Activated CD8-positive, alpha-beta memory T cell treated with anti-CD3 and anti-CD28 coated beads, Interleukin-2, amount 10 ng/mL, durations not matched to agents 7 days and 5 days (primary cell): ENCODE results near the gene EPB41L5. TPM values are rescaled to one million over a fixed set of nuclear protein-coding genes. Genes with fewer than 3 reads are reported as not detected.
"Not testable (repeated sequence)": the region's sequence is repeated elsewhere in the genome, so short reads cannot be mapped to it uniquely, and the experiment has no call there.

Experiments
- ATAC-seq: fragments of 150-1000 bp; cut with Tn5 transposase; one replicate; pipeline ENCODE4 v1.10.0; 2021; ENCODE audit warnings: moderate library complexity
- CTCF ChIA-PET: fragments of 350-600 bp; sonication (Branson Sonifier 250); formaldehyde crosslinking; loops from one replicate; lab custom pipeline; 2021; ENCODE audit warnings: antibody characterized with exemption; lab: Charles Lee
- DNase-seq: peaks from one replicate; pipeline ENCODE4 v3.0.0-alpha.2; 2020
- H3K27ac Mint-ChIP-seq: one replicate; pipeline ENCODE4 v1.8.0; 2021; ENCODE audit warnings: mild to moderate bottlenecking, mixed read lengths
- H3K27me3 Mint-ChIP-seq: one replicate; pipeline ENCODE4 v1.8.0; 2021; ENCODE audit warnings: mixed read lengths
- H3K36me3 Mint-ChIP-seq: one replicate; pipeline ENCODE4 v1.8.0; 2021; ENCODE audit warnings: mild to moderate bottlenecking, mixed read lengths
- H3K4me1 Mint-ChIP-seq: one replicate; pipeline ENCODE4 v1.8.0; 2021; ENCODE audit warnings: mixed read lengths
- H3K4me3 Mint-ChIP-seq: one replicate; pipeline ENCODE4 v1.8.0; 2021; ENCODE audit warnings: mild to moderate bottlenecking, moderate library complexity, mixed read lengths
- H3K9me3 Mint-ChIP-seq: one replicate; pipeline ENCODE4 v1.8.0; 2022; ENCODE audit warnings: low read depth, mixed read lengths
- total RNA-seq, 2 experiments: library from RNA; stranded (reverse); gene quantifications; one replicate each; pipeline ENCODE4 v1.2.3, GENCODE V29; 2021

EPB41L5 gene
- total RNA-seq, 2 experiments from 2014 or later, result 1.9 to 2.2 TPM

- no peak for ATAC-seq
These were observed 1.5 kb downstream of the EPB41L5 start for GRCh38 chr2:120014226-120014980.

GRCh38 chr2:120016800-120017199, 3.9 kb downstream of the EPB41L5 start:
- no peak overlapping the region for H3K4me3 Mint-ChIP-seq
- no peaks in the 10 kb centered on the region for H3K36me3 Mint-ChIP-seq

More at GRCh38 chr2:120014226-120014980, 1.5 kb downstream of the EPB41L5 start:
- CTCF ChIA-PET, result interaction anchor here (2.3 kb wide), 1 partner anchor 161 kb away, joined by 19 read pairs; no protein-coding TSS in a partner anchor
- H3K27me3 Mint-ChIP-seq, result peaks cover 8% of the 10 kb centered on the region
- no peaks in the 10 kb centered on the region for H3K9me3 Mint-ChIP-seq
- no peak overlapping the region for H3K27ac Mint-ChIP-seq
- H3K4me3 Mint-ChIP-seq, result peak overlapping the region; percentile 58
- peaks cover 13% of the 10 kb centered on the region for H3K4me1 Mint-ChIP-seq
- H3K36me3 Mint-ChIP-seq, result no peaks in the 10 kb centered on the region
- DNase-seq, result no peak

GRCh38 chr2:120017201-120017600, 4.3 kb downstream of the EPB41L5 start:
- H3K27ac Mint-ChIP-seq, result no peak overlapping the region
- DNase-seq, result no peak

More at GRCh38 chr2:120016800-120017199, 3.9 kb downstream of the EPB41L5 start:
- Mint-ChIP-seq H3K4me1 (peaks cover 13% of the 10 kb centered on the region), H3K27me3 (peaks cover 8% of the 10 kb centered on the region), H3K9me3 (no peaks in the 10 kb centered on the region), H3K27ac (no peak overlapping the region)
- ATAC-seq (no peak), DNase-seq (no peak)
- CTCF ChIA-PET, result no interaction called here

GRCh38 chr2:120018549-120018948, 5.7 kb downstream of the EPB41L5 start:
- DNase-seq (no peak), ATAC-seq (no peak)
- Mint-ChIP-seq H3K9me3 (no peaks in the 10 kb centered on the region), H3K27ac (no peak overlapping the region), H3K4me3 (no peak overlapping the region), H3K4me1 (peaks cover 5% of the 10 kb centered on the region), H3K36me3 (no peaks in the 10 kb centered on the region), H3K27me3 (peaks cover 8% of the 10 kb centered on the region)
- CTCF ChIA-PET, result no interaction called here

More at GRCh38 chr2:120017201-120017600, 4.3 kb downstream of the EPB41L5 start:
- no peak for ATAC-seq
- peaks cover 8% of the 10 kb centered on the region for H3K27me3 Mint-ChIP-seq
- no peaks in the 10 kb centered on the region for H3K9me3 Mint-ChIP-seq
- no peaks in the 10 kb centered on the region for H3K36me3 Mint-ChIP-seq
- peaks cover 12% of the 10 kb centered on the region for H3K4me1 Mint-ChIP-seq
- CTCF ChIA-PET, result no interaction called here
- H3K4me3 Mint-ChIP-seq, result no peak overlapping the region

GRCh38 chr2:120020554-120020953, 7.7 kb downstream of the EPB41L5 start:
- no peak for ATAC-seq
- no peak overlapping the region for H3K27ac Mint-ChIP-seq
- H3K4me1 Mint-ChIP-seq, result no peaks in the 10 kb centered on the region
- DNase-seq, result no peak
- CTCF ChIA-PET, result no interaction called here
- H3K27me3 Mint-ChIP-seq, result no peaks in the 10 kb centered on the region
- peaks cover 2% of the 10 kb centered on the region for H3K9me3 Mint-ChIP-seq
- H3K36me3 Mint-ChIP-seq, result no peaks in the 10 kb centered on the region
- H3K4me3 Mint-ChIP-seq, result no peak overlapping the region

GRCh38 chr2:120022505-120022904, 9.6 kb downstream of the EPB41L5 start:
- H3K36me3 Mint-ChIP-seq, CTCF ChIA-PET, H3K9me3 Mint-ChIP-seq: not testable (repeated sequence)

GRCh38 chr2:120026890-120027289, 14.0 kb downstream of the EPB41L5 start:
- DNase-seq (no peak), ATAC-seq (no peak)
- H3K27ac Mint-ChIP-seq, result no peak overlapping the region
- no peaks in the 10 kb centered on the region for H3K27me3 Mint-ChIP-seq
- H3K4me3 Mint-ChIP-seq, result no peak overlapping the region
- no peaks in the 10 kb centered on the region for H3K36me3 Mint-ChIP-seq
- peaks cover 4% of the 10 kb centered on the region for H3K9me3 Mint-ChIP-seq
- no peaks in the 10 kb centered on the region for H3K4me1 Mint-ChIP-seq
- CTCF ChIA-PET, result no interaction called here

More at GRCh38 chr2:120022505-120022904, 9.6 kb downstream of the EPB41L5 start:
- H3K4me1 Mint-ChIP-seq, H3K4me3 Mint-ChIP-seq, H3K27ac Mint-ChIP-seq, H3K27me3 Mint-ChIP-seq, DNase-seq, ATAC-seq: not testable (repeated sequence)

GRCh38 chr2:120028795-120029194, 15.9 kb downstream of the EPB41L5 start:
- Mint-ChIP-seq H3K9me3 (peaks cover 4% of the 10 kb centered on the region), H3K4me3 (no peak overlapping the region), H3K27me3 (no peaks in the 10 kb centered on the region), H3K27ac (no peak overlapping the region), H3K4me1 (no peaks in the 10 kb centered on the region), H3K36me3 (no peaks in the 10 kb centered on the region)
- CTCF ChIA-PET, result no interaction called here
- DNase-seq, result no peak
- no peak for ATAC-seq

GRCh38 chr2:120029672-120030640, 17.1 kb downstream of the EPB41L5 start:
- no peaks in the 10 kb centered on the region for H3K4me1 Mint-ChIP-seq
- H3K36me3 Mint-ChIP-seq, result no peaks in the 10 kb centered on the region
- CTCF ChIA-PET, result no interaction called here
- H3K4me3 Mint-ChIP-seq, result no peak overlapping the region
- H3K27ac Mint-ChIP-seq, result no peak overlapping the region
- DNase-seq (no peak), ATAC-seq (no peak)
- H3K9me3 Mint-ChIP-seq, result peaks cover 4% of the 10 kb centered on the region
- no peaks in the 10 kb centered on the region for H3K27me3 Mint-ChIP-seq

- CTCF ChIA-PET, result no interaction called here
- ATAC-seq, result no peak
- H3K27me3 Mint-ChIP-seq, result no peaks in the 10 kb centered on the region
- no peak for DNase-seq
- no peaks in the 10 kb centered on the region for H3K36me3 Mint-ChIP-seq
- no peak overlapping the region for H3K4me3 Mint-ChIP-seq
- no peak overlapping the region for H3K27ac Mint-ChIP-seq
- no peaks in the 10 kb centered on the region for H3K4me1 Mint-ChIP-seq
- H3K9me3 Mint-ChIP-seq, result peaks cover under 1% of the 10 kb centered on the region
These were observed 19.4 kb downstream of the EPB41L5 start for GRCh38 chr2:120032297-120032696.

GRCh38 chr2:120034027-120034426, 21.1 kb downstream of the EPB41L5 start:
- Mint-ChIP-seq H3K27me3 (no peaks in the 10 kb centered on the region), H3K36me3 (no peaks in the 10 kb centered on the region), H3K27ac (no peak overlapping the region), H3K4me3 (no peak overlapping the region), H3K9me3 (no peaks in the 10 kb centered on the region), H3K4me1 (no peaks in the 10 kb centered on the region)
- CTCF ChIA-PET, result no interaction called here
- ATAC-seq (no peak), DNase-seq (no peak)

GRCh38 chr2:120034621-120035020, 21.7 kb downstream of the EPB41L5 start:
- CTCF ChIA-PET, result no interaction called here
- ATAC-seq (no peak), DNase-seq (no peak)
- Mint-ChIP-seq H3K9me3 (no peaks in the 10 kb centered on the region), H3K27ac (no peak overlapping the region), H3K27me3 (no peaks in the 10 kb centered on the region), H3K4me3 (no peak overlapping the region), H3K4me1 (no peaks in the 10 kb centered on the region), H3K36me3 (no peaks in the 10 kb centered on the region)

GRCh38 chr2:120036145-120036544, 23.3 kb downstream of the EPB41L5 start:
- ATAC-seq (no peak), DNase-seq (no peak)
- CTCF ChIA-PET, result no interaction called here
- Mint-ChIP-seq H3K27ac (no peak overlapping the region), H3K36me3 (no peaks in the 10 kb centered on the region), H3K4me1 (no peaks in the 10 kb centered on the region), H3K27me3 (no peaks in the 10 kb centered on the region), H3K9me3 (no peaks in the 10 kb centered on the region), H3K4me3 (no peak overlapping the region)
